Globus pallidus (tissue), 1 donor: ENCODE data around the gene RIPPLY3.
"Not testable (repeated sequence)": the region's sequence is repeated elsewhere in the genome, so short reads cannot be mapped to it uniquely, and the experiment has no call there.

Experiments used
- DNase-seq: peaks from one replicate; pipeline ENCODE4 v3.0.0-alpha.2; 2015; ENCODE audit warnings: low spot score

The RIPPLY3 gene

DNA sequence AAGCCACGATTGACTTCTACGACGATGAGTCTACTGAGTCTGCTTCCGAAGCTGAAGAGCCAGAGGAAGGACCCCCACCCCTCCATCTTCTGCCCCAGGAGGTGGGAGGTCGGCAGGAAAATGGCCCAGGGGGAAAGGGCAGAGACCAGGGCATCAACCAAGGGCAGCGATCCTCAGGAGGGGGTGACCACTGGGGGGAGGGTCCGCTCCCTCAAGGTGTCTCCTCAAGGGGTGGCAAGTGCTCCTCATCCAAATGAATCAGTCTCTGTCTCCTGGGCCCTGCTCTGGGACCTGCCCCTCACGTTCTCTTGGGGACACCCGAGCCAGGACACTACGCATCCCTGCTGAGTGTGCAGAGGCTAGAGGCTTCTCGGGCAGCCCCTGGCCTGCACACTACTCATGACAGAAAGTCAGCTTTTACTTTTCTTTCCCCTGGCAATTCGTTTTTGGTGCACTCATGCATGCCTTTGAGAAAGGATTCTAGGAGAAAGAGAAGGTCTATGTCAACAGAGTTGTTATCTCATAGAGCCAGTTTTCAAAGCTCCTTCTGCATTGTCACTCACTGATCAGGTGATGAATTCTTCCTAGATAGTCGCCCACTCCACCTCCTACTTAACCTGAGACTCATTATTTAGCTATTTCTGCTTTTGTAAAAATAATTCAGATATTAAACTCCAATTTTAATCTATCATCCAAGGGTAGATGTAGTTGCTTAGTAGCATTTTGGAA, 11.6 kb downstream of the RIPPLY3 start:
- DNase-seq = no peak

- no peak for DNase-seq
These were observed 20.0 kb downstream of the RIPPLY3 start for GRCh38 chr21:37026499-37026898.

- no peak for DNase-seq
These were observed 22.1 kb downstream of the RIPPLY3 start for GRCh38 chr21:37028570-37028969.

GRCh38 chr21:37030864-37031263, 24.4 kb downstream of the RIPPLY3 start:
- DNase-seq = no peak

GRCh38 chr21:37032293-37032692, 25.8 kb downstream of the RIPPLY3 start:
- DNase-seq = no peak

GRCh38 chr21:37032877-37033471, 26.5 kb downstream of the RIPPLY3 start:
- no peak for DNase-seq

GRCh38 chr21:37034394-37034793, 27.9 kb downstream of the RIPPLY3 start:
- not testable (repeated sequence) for DNase-seq

DNA sequence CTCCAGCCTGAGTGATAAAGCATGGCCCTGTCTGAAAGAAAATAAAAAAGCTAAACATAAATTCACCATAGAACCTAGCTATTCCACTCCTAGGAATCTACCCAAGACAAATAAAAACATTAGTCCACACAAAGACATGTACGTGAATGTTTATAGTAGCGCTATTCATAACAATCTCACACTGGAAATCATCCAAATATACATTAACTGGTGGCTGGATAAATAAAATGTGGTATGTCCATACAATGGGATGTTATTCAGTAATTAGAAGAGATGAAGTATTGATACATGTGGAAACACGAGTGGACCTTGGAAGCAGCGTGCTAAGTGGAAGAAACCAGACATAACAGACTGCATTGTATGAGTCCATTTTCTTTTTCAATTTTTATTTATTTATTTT, 29.7 kb downstream of the RIPPLY3 start:
- no peak for DNase-seq

DNA sequence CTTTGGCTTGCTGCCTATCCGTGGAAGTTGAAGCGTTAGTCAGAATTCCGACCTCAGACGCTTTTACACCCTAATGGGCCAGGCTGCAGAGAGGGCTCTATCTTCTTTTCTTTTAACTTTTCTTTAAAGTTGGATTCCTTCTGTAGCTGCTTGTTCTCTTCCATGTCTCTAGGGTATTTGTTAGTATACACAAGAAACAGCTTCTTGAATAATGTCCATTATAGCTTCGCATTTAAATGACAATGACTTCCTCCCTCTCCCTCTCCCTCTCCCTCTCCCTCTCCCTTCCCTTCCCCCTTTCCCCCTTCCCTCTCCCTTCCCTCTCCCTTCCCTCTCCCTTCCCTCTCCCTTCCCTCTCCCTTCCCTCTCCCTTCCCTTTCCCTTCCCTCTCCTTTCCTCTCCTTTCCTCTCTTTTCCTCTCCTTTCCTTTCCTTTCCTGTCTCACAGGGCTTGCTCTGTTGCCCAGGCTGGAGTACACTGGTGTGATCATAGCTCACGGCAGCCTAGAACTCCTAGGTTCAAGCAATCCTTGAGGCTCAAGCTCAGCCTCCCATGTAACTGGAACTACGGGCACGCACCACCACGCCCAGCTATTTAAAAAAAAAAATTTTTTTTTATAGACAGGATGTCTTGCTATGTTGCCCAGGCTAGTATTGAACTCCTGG, 33.0 kb downstream of the RIPPLY3 start:
- no peak for DNase-seq

GRCh38 chr21:37040212-37040611, 33.7 kb downstream of the RIPPLY3 start:
- no peak for DNase-seq

DNA sequence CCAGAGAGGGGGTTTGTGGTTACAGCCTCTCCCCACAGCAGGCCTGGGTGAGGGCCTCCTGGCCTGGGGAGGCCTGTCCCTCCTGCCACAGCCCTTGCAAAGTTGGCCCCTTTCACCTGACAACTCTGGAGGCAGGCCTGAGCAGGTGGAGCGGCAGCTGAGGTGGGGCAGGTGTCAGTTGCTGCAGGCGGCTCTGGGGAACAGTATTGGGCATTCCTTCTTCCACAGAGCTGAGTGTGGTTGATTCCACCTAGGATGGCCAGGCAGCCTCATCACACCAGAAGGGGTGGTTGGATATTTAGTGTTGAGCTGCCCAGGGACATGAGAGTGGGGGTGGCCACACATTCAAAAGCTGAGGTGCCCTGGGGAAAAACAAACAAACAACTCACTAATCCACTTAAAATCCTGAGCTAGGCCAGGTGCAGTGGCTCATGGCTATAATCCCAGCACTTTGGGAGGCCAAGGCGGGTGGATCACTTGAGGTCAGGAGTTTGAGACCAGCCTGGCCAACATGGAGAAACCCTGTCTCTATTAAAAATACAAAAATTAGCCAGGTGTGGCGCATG, 35.3 kb downstream of the RIPPLY3 start:
- DNase-seq = no peak

DNA sequence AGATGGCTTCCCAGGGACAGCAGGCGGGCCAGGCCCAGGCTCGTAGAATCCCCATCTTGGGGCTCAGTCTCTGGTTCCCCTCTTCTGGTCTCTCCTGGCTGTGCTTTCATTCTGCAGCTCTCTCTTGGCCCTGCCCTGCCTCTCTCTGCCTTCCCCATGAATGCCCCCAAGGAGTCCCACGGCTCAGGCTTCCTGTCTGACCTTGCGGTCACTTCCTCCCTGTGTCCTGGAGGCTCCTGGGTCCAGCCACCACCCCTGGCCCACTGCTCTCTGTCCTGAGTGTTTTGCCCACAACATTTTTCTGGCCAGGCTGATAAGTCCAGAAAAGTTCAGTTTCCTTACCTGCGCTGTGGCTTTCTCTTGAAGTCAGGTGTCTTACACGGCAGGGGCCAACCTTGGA, 37.3 kb downstream of the RIPPLY3 start:
- no peak for DNase-seq

GRCh38 chr21:37044643-37045042, 38.1 kb downstream of the RIPPLY3 start:
- no peak for DNase-seq

GRCh38 chr21:37045149-37045548, 38.6 kb downstream of the RIPPLY3 start:
- DNase-seq = peak; percentile 12

- no peak for DNase-seq
These were observed 39.1 kb downstream of the RIPPLY3 start for GRCh38 chr21:37045556-37045955.

DNA sequence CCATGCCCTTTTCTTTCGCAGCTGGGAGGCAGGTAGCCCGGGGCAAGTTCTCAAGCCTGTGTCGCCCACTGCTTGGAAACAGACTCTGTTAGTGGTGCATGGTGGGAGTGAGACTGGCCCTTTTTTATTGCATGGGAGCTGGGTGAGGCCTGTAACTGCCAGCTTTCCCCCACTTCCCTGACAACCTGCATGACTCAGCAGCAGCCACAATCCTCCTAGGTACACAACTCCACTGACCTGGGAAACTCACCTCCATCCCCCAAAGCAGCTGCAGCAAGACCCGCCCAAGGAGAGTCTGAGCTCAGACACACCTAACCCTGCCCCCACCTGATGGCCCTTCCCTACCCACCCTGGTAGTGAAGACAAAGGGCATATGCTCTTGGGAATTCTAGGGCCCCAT, 40.6 kb downstream of the RIPPLY3 start:
- no peak for DNase-seq

GRCh38 chr21:37049741-37050140, 43.2 kb downstream of the RIPPLY3 start:
- DNase-seq = not testable (repeated sequence)

DNA sequence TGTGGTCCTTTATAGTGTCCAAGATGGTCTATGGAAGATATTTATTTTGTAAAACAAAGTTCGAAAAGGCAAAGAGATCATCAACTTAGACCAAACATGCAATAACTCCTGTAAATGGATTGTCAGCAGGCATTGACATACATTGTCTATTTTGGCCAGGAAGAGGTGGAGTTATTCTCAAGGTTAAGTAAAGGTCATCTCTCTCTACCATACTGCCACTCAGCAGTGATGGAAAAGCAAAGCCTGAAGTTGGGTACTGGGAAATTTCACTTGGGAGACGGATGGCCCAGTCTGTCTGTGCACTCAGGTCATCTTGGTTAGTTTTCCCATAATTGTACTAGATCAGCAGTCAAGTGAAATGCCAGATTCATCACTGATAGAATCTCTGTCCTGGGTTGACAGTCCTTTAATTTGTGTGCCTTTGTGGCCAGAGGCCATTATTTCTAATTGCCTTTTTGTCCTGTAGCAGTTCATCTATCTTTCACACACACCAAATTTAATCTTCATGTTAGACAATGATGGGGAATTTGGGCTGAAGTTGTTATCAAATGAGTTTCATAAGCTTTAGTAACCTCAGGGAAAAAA, 48.9 kb downstream of the RIPPLY3 start:
- no peak for DNase-seq

DNA sequence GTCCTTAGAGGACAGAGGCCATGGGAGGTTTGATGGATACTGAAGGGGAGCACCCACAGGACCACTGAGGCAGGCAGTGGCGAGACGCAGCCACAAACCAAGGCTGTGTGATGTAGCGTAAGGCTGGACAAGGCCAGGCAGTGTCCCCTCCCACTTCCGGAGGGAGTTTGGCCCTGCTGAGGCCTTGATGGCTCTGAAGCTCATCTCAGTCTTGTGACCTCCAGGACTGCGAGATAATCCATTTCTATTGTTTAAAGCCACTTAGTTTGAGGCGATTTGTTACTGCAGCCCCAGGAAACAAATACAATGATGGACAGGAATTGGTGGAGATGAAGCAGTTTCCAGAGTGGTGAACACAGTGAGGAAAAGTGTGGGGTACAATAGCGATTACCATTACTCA, 51.1 kb downstream of the RIPPLY3 start:
- DNase-seq = no peak

GRCh38 chr21:37058261-37058660, 51.8 kb downstream of the RIPPLY3 start:
- peak; percentile 20 for DNase-seq

DNA sequence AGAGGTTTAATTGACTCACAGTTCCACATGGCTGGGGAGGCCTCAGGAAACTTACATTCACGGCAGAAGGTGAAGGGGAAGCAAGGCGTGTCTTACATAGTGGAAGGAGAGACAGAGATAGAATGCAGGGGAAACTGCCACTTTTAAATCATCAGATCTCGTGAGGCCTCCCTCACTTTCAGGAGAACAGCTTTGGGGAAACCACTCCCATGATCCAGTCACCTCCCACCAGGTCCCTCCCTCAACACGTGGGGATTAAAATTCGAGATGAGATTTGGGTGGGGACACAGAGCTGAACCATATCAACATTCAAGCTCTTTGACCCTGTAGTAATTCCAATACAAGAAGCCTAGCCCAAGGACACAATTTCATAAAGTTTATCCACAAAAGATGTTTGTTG, 52.7 kb downstream of the RIPPLY3 start:
- DNase-seq = no peak

- DNase-seq = peak; percentile 22
These were observed 53.8 kb downstream of the RIPPLY3 start for GRCh38 chr21:37060296-37060695.
